COLO668 (cell line): Measurements from ENCODE around the gene COX6A1.

ENCODE experiments used
- DNase-seq: peaks from one replicate; lab custom pipeline; 2025; ENCODE audit not compliant: unreplicated experiment; lab: John Stamatoyannopoulos, UW

COX6A1 gene

GRCh38 chr12:120437735-120438494 is at the start of gene COX6A1:
Gene COX6A1, plus strand, starts transcription at chr12:120438113. Its CDS starts 14 bp downstream, at chr12:120438127.
- peak; percentile 99 for DNase-seq

- DNase-seq, result peak; percentile 38
These were observed 49.0 kb upstream of the COX6A1 start for GRCh38 chr12:120388691-120389481.

GRCh38 chr12:120390540-120391120 is 47.3 kb upstream of the COX6A1 start:
- DNase-seq, result no peak

- DNase-seq, result peak; percentile 77
These were observed 43.2 kb upstream of the COX6A1 start for GRCh38 chr12:120394483-120395367.

GRCh38 chr12:120397824-120398540 is 39.9 kb upstream of the COX6A1 start:
- peak; percentile 18 for DNase-seq

- no peak for DNase-seq
These were observed 38.4 kb upstream of the COX6A1 start for GRCh38 chr12:120399531-120399930.

GRCh38 chr12:120402217-120402616 is 35.7 kb upstream of the COX6A1 start:
- no peak for DNase-seq

- no peak for DNase-seq
These were observed 34.0 kb upstream of the COX6A1 start for GRCh38 chr12:120403869-120404268.

- no peak for DNase-seq
These were observed 33.6 kb upstream of the COX6A1 start for GRCh38 chr12:120404271-120404670.

- no peak for DNase-seq
These were observed 31.8 kb upstream of the COX6A1 start for GRCh38 chr12:120406069-120406468.

- no peak for DNase-seq
These were observed 31.4 kb upstream of the COX6A1 start for GRCh38 chr12:120406553-120406952.

- DNase-seq, result no peak
These were observed 29.1 kb upstream of the COX6A1 start for GRCh38 chr12:120408771-120409170.

GRCh38 chr12:120412421-120412820 is 25.5 kb upstream of the COX6A1 start:
- DNase-seq, result no peak

- no peak for DNase-seq
These were observed 23.8 kb upstream of the COX6A1 start for GRCh38 chr12:120413901-120414695.

GRCh38 chr12:120416490-120417216 is 21.3 kb upstream of the COX6A1 start:
- no peak for DNase-seq

GRCh38 chr12:120417917-120418580 is 19.9 kb upstream of the COX6A1 start:
- no peak for DNase-seq

- DNase-seq, result no peak
These were observed 16.2 kb upstream of the COX6A1 start for GRCh38 chr12:120421701-120422100.

- DNase-seq, result no peak
These were observed 14.9 kb upstream of the COX6A1 start for GRCh38 chr12:120422892-120423456.
